Measurements from ENCODE around the gene COA8.

Gene COA8

GRCh38 chr14:103545219-103545914, 17.4 kb upstream of the COA8 start:
- DNase-seq (ENCODE audit: low read depth), result no peak
- H3K4me3 ChIP-seq (ENCODE audit: low read length), result no peak overlapping the region
- TF ChIP-seq, protein P1, sequence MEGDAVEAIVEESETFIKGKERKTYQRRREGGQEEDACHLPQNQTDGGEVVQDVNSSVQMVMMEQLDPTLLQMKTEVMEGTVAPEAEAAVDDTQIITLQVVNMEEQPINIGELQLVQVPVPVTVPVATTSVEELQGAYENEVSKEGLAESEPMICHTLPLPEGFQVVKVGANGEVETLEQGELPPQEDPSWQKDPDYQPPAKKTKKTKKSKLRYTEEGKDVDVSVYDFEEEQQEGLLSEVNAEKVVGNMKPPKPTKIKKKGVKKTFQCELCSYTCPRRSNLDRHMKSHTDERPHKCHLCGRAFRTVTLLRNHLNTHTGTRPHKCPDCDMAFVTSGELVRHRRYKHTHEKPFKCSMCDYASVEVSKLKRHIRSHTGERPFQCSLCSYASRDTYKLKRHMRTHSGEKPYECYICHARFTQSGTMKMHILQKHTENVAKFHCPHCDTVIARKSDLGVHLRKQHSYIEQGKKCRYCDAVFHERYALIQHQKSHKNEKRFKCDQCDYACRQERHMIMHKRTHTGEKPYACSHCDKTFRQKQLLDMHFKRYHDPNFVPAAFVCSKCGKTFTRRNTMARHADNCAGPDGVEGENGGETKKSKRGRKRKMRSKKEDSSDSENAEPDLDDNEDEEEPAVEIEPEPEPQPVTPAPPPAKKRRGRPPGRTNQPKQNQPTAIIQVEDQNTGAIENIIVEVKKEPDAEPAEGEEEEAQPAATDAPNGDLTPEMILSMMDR (conservative IDR thresholded peaks at IDR 0.05; ENCODE audit: low read depth, low read length), result no peak

GRCh38 chr14:103545915-103546651, 16.7 kb upstream of the COA8 start:
- DNase-seq (ENCODE audit: low read depth), result no peak
- no peak overlapping the region for H3K4me3 ChIP-seq (ENCODE audit: low read length)
- TF ChIP-seq, protein P1 (conservative IDR thresholded peaks at IDR 0.05; ENCODE audit: low read depth, low read length), result no peak

DNA sequence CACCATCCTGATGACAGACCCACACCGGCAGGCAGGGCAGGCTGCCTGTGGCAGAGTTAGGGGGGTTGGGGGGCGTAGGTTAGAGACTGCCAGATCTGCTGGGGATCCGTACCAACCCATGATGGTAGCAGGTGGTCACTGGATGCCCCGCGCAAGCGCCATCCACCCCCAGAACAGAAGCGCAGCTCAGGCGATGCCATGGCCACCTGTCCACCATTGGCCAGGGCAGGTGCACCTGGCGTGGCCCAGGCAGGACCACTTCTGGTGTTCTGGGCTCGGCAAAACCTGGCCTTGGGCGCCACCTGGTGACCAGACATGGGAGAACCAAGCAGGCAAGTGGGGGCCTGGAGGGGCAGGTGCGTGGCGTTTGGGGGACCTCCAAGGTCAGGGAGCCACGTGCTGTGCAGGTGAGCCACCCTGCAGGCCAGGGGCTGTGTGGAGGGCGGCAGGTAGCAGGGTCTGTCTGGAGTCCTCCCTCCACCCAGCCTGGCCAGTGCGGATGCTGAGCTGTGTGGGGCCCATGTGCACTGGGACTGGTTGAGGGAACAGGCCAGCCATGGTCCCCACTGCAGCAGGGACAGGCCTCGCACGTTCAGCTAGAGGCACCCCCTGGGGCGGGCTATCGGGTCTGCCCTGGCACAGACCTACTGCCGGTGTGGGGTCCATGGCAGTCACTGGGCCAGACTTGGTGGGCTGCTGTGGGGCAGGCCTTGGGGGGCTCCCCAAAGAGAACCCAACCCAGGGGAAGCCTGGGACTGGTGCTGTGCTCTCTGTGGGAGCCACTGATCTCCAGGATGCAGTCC, 15.9 kb upstream of the COA8 start:
- no peak for DNase-seq (ENCODE audit: low read depth)
- TF ChIP-seq, protein P1 (conservative IDR thresholded peaks at IDR 0.05; ENCODE audit: low read depth, low read length), result peak; percentile 79
- H3K4me3 ChIP-seq (ENCODE audit: low read length), result no peak overlapping the region

- DNase-seq (ENCODE audit: low read depth), result no peak
- H3K4me3 ChIP-seq (ENCODE audit: low read length), result no peak overlapping the region
- TF ChIP-seq, protein P1 (conservative IDR thresholded peaks at IDR 0.05; ENCODE audit: low read depth, low read length), result no peak
Measured at GRCh38 chr14:103547455-103547940, 15.3 kb upstream of the COA8 start.

DNA sequence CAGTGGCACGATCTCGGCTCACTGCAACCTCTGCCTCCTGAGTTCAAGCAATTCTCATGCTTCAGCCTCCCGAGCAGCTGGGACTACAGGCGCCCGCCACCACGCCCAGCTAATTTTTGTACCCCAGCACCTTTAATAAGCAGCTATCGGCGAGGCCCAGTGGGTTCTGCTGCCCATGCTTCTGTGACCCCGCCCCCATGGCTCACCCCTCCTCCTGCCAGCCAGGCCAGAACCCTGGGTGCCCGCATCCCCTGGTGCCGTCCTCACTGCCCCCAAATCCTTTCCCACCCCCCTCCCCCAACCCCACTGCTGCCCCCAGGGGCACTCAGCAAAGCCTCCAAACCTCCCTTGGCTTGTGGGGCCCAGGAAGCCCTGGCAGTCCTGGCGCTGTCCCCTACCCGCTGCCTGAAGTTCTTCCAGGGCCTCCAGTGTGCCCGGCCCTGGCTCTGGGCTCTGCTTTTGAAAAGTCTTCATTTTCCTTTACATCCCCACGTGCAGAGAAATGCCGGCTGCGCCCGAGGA, 14.8 kb upstream of the COA8 start:
- TF ChIP-seq, protein P1 (conservative IDR thresholded peaks at IDR 0.05; ENCODE audit: low read depth, low read length), result no peak
- DNase-seq (ENCODE audit: low read depth), result no peak

DNA sequence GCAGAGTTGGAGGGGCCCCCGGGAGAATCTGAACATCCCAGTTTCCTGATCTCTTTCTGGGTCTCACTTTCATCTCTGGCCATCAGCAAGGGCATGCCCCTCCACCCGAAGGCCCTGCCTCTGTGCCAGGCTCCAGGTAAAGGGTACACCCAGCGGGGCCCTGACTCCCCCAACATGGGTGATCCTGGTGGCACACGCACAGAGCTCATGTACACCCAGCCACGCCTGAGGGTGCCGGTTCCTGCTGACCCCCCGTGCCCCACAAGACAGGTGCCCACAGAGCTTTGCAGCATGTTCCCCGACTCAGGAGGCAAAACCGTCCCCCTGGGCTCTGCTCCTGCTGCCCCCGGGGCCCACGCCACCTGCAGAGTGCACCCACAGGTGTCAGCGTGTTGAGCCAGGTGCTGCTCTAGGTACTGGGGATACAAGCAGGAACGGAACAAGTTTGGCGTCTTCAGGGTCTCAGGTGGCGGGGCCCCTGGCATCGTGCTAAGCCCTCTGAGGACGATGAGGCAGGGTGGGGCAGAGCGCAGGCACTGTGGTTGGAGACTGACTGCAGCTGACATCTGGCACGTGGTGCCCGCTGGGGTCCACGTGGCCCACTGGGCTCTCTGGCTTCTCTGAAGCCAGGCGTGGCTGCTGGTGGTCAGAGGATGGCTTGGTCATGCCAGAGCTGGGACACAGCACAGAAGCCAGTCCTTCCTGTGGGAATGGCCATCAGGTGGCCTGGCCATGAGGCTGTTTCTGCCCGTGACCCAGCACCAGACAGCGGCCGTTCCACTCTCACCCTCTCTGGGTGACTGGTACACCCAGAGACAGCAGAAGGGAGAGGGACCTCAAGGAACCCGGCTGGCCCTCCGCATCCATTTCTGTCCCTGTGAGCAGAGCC, 14.1 kb upstream of the COA8 start:
- TF ChIP-seq, protein P1 (conservative IDR thresholded peaks at IDR 0.05; ENCODE audit: low read depth, low read length), result no peak
- no peak overlapping the region for H3K4me3 ChIP-seq (ENCODE audit: low read length)
- no peak for DNase-seq (ENCODE audit: low read depth)

More for the DNA sequence above, 14.8 kb upstream of the COA8 start:
- no peak overlapping the region for H3K4me3 ChIP-seq (ENCODE audit: low read length)
